ENCODE data around the gene CST6. TPM values are rescaled to one million over a fixed set of nuclear protein-coding genes. Genes with fewer than 3 reads are reported as not detected.

Gene CST6
- total and polyA plus RNA-seq, 2 donors (not counting 3 experiments of a cell fraction or from before 2014, with no cell fraction given) = 0.46 to 2.2 TPM

- H3K4me3 ChIP-seq (replicated peaks in 1 of 3; ENCODE audit: insufficient read depth in 1 of 3, low read depth in 1 of 3, low read length in 3 of 3) = no peak overlapping the region
- H3K9me1 ChIP-seq (replicated peaks; ENCODE audit: control insufficient read depth, extremely low read depth, insufficient read depth, low read length) = no peaks in the 10 kb centered on the region
- ChIA-PET POLR2A (no interaction called here), CTCF (interaction anchor here (1.3 to 3.9 kb wide), 3 partner anchors 14 to 123 kb away, joined by 3 to 37 read pairs (median 11); no protein-coding TSS in a partner anchor)
- no TSS peak for BruUV-seq (replicated peaks)
- H3K4me2 ChIP-seq (ENCODE audit: insufficient read depth, low read length) = no peak overlapping the region
- H3K9me3 ChIP-seq (replicated peaks; ENCODE audit: control insufficient read depth, insufficient read depth, low read length) = no peaks in the 10 kb centered on the region
- H3K4me1 ChIP-seq (ENCODE audit: control insufficient read depth, extremely low read depth, insufficient read depth, low read length) = peaks cover 5% of the 10 kb centered on the region
- DNase-seq (ENCODE audit: low read depth, low spot score) (no peak), FAIRE-seq (no peak)
- dilution Hi-C loops (cut with MboI; ENCODE audit: extremely low pct_ligation_motif_present, low sequenced_read_pairs) = no loop called here
- H3K9ac ChIP-seq (replicated peaks; ENCODE audit: extremely low read depth, insufficient read depth, low read length) = no peak overlapping the region
- peaks cover 0 to 7% of the 10 kb centered on the region in 2 experiments for H3K36me3 ChIP-seq (ENCODE audit: control insufficient read depth in 2 of 2, extremely low read depth in 1 of 2, insufficient read depth in 2 of 2, low read length in 2 of 2)
- intact Hi-C loops (cut with micrococcal nuclease) = no loop called here
- no peak overlapping the region for H3K27ac ChIP-seq (ENCODE audit: insufficient read depth, low read depth, low read length)
- TF ChIP-seq POLR2AphosphoS5 (IDR thresholded peaks at IDR 0.05; ENCODE audit: insufficient read depth, low read depth, low read length) (no peak), POLR2A (IDR thresholded peaks at IDR 0.05; ENCODE audit: low read depth, low read length) (no peak), CTCF (IDR thresholded peaks at IDR 0.05; ENCODE audit: extremely low read depth in 1 of 2, insufficient read depth in 1 of 2, low read depth in 1 of 2, low read length in 2 of 2) (no peak), GATA2 (IDR thresholded peaks at IDR 0.05; ENCODE audit: insufficient read depth, insufficient read length, low read depth, low read length) (no peak), MYC (IDR thresholded peaks at IDR 0.05; ENCODE audit: low read depth, low read length) (no peak), MAX (IDR thresholded peaks at IDR 0.05; ENCODE audit: insufficient read depth, insufficient read length) (no peak), EZH2 (IDR thresholded peaks at IDR 0.05; ENCODE audit: borderline replicate concordance, low read depth, low read length, severe bottlenecking) (no peak), FOS (IDR thresholded peaks at IDR 0.05; ENCODE audit: borderline replicate concordance, insufficient read depth, low read length) (no peak), JUN (IDR thresholded peaks at IDR 0.05; ENCODE audit: borderline replicate concordance, insufficient read depth, insufficient read length, low read depth) (no peak)
- peaks cover 10% of the 10 kb centered on the region for H3K79me2 ChIP-seq (ENCODE audit: control insufficient read depth, insufficient read depth, low read length)
- no peak overlapping the region for H2AFZ ChIP-seq (ENCODE audit: low read depth, low read length)
- peaks cover 2% of the 10 kb centered on the region in 2 experiments for H3K27me3 ChIP-seq (ENCODE audit: control insufficient read depth in 2 of 2, insufficient read depth in 2 of 2, low read length in 2 of 2)
- H4K20me1 ChIP-seq (replicated peaks; ENCODE audit: control insufficient read depth, extremely low read depth, insufficient read depth, low read length) = no peaks in the 10 kb centered on the region
Observed at GRCh38 chr11:66008095-66008467, 3.7 kb upstream of the CST6 start.
